ENCODE measurements around the gene BBS9.

Gene BBS9

DNA sequence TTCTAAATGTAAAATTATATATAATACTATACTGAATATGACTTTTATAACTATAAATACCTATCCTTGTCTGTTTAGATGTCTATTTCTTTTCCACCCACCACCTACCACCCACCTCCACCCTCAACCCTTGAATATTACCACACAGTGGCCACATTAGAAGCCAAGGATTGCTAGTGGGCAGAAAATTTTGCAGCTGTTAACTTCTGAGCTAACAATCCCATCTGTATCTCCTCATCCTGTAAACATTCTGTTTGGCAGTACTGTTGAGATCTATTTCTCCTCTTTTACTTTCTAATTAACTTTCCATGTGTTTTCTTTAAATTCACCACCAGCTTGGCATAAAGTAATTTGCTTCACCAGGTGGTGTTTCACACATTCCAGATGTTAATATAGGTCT lies 494.9 kb downstream of the BBS9 start:
- DNase-seq = no peak

DNA sequence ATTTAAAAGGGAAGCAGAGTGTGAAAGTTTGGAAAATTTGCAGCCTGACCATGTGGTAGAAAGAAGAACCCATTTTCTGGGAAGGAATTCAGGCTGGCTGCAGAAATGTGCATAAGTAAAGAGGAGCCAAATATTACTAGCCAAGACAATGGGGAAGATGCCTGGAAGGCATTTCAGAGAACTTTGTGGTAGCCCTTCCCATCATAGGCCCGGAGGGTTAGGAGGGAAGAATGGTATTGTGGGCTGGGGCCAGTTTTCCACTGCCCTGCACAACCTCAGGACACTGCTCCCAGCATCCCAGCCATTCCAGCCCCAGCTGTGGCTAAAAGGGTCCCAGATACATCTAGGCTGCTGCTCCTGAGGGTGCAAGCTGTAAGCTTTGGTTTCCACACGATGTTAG lies 497.5 kb downstream of the BBS9 start:
- no peak for DNase-seq

DNA sequence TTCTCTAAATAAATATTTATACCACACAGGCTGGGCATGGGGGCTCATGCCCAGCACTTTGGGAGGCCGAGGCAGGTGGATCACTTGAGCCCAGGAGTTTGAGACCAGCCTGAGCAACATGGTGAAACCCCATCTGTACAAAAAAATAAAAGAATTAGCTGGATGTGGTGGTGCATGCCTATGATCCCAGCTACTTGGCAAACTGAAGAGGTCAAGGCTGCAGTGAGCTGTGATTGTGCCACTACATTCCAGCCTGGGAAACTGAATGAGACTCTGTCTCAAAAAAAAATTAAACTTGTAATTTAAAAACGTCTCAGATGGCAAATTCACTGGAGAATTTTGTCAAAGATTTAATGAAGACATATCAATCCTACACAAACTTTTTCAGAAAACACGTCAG lies 498.4 kb downstream of the BBS9 start:
- no peak for DNase-seq

GRCh38 chr7:33628894-33629293 lies 499.5 kb downstream of the BBS9 start:
- DNase-seq = no peak

GRCh38 chr7:33630359-33630758 lies 501.0 kb downstream of the BBS9 start:
- no peak for DNase-seq

- no peak for DNase-seq
These were observed 503.0 kb downstream of the BBS9 start for GRCh38 chr7:33632322-33632721.

GRCh38 chr7:33632840-33633525 lies 503.6 kb downstream of the BBS9 start:
- no peak for DNase-seq

DNA sequence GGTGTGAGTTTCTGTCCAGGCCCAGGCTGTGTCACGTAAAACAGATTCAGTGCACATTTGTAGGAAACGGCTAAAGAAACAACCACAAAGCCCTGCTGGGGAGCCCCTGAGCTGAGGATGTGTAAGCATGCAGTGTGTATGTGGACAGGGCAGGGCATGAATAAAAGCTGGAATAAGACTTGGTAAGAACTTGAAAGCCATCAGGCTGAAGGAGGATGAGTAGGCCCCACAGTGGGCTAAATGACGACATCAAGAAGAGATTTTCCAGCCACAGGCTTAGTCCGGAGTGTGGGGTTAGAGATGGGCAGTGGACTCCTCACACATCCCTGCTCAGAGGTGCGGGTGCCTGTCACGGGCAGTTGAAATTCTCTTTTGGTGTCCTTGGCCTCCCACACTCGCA lies 505.2 kb downstream of the BBS9 start:
- no peak for DNase-seq

DNA sequence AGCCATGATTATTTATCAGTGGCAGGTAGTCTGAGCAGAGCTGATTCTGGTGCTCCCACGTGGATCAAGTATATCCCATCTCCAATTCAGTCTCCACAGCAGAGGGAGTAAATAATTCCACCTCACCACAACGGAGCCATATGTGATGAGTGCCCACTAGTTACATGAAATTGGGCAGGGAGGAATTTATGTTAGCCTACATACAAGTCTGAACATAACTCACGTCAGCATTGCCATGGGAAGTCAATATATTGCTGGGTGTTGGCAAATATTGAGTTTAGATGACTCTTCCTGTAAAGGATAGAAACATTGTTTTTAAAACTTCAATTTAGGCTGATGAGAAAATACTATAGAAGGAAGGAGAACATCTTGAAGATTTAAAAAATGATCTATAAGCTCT lies 507.0 kb downstream of the BBS9 start:
- DNase-seq = no peak

DNA sequence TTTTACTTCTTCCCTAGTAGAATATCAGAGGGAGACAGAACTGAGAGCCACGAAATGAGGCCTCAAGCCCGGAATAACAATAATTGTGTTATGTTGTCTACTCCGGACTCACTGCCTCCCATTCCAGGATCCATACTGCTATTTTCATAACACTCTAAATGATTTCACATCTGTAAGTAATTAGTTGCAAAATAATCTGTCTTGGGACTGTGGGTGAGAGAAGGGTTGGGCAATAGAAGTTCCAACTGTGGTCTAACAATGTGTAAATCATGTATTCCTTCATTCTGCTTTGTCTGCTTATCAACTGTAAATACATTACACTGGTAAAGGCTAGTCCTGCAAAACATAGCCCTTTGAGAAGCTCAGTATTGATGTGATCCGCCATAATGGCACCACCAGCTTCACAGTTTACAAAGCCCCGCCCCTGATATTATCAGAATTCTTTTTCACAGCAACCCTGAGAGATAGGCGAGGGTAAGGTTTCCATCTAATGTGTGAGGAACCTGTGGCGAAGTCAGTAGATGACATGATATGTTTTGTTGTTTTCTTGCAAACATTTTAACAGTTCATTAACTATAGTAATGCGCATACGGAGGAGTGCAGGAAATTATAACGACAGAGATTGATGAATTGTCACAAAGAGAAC lies 510.3 kb downstream of the BBS9 start:
- DNase-seq = no peak

GRCh38 chr7:33640741-33641140 lies 511.4 kb downstream of the BBS9 start:
- no peak for DNase-seq

DNA sequence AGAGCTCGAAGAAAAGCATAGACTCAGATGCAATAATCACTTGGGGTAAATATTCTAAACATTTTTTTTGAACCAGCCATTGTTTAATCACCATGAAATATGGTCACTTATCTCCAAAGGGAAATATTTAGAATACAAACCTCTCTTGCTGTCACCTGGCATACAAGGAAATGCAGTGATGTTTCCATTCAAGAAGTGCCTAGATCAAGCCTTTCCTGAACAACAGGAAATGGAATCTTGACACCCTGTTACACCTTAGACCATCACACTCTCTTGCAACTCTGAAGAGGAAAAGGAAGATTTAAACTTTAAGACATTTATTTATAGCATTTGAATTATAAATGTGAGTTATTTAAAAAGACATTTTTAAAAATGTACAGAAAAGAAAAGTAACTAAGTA lies 512.9 kb downstream of the BBS9 start:
- no peak for DNase-seq

DNA sequence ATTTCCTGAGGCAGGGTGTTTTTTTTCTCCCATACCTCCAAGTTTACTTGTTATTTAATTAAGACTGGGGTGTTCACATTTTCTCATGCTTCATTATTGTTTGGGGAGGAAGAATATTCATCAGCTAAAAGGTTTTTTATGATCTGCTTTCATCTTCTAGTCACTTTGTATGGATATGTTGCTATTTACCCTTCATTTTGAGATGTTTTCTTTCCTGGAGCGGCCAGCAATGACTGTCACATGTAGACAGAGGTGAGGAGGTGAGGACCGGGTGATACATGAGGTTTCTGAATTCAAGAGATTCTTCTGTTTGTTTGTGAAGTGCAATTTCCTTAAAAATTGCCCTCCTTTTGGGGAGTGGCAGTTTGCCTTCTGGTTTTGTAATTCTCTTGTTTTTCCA lies 514.2 kb downstream of the BBS9 start:
- no peak for DNase-seq

- no peak for DNase-seq
These were observed 515.1 kb downstream of the BBS9 start for GRCh38 chr7:33644489-33644888.

GRCh38 chr7:33645104-33645503 lies 515.7 kb downstream of the BBS9 start:
- no peak for DNase-seq

DNA sequence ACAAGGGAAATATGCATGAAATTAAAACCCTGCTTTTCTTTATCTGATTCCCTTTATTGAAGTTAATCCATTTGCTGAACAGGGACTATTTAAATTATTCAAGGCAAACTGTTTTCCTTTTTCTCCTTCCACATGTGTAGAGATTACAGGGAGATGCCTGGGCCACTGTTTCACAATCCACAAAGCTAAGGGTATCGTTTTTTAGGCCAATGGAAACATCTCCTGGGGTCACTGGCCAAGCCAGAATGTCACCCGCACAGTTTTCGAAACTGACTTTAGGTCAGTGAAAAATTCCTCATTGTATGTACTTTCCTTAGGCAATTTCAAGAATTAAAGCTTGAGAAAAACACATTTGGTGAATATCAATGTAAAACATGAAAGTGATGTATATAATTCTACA lies 516.8 kb downstream of the BBS9 start:
- no peak for DNase-seq

DNA sequence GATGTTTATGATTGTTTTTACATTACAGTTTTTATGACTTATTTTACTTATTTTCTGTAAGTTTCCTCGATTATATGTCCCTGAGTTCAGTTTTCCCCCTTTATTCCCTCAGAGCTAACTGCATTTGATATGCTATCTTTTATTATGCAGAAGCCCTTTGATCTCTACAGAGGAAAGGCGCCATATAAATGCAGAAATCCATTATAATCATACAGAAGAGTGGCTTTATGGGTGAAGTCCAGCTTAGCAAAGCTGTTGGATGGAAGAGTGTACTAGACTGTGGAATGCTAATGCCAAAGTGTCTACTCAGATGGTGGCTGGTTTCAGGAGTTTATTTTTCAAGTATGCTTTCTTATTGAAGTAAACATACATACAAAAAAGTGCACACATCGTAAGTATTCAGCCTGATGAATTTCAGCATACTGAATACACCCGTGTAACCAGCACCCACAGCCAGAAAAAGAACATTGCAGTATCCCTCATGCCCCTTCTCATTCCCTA lies 517.6 kb downstream of the BBS9 start:
- no peak for DNase-seq

- DNase-seq = no peak
These were observed 520.4 kb downstream of the BBS9 start for GRCh38 chr7:33649476-33650441.

GRCh38 chr7:33650828-33651227 lies 521.5 kb downstream of the BBS9 start:
- DNase-seq = no peak

- no peak for DNase-seq
These were observed 522.7 kb downstream of the BBS9 start for GRCh38 chr7:33651998-33652515.

DNA sequence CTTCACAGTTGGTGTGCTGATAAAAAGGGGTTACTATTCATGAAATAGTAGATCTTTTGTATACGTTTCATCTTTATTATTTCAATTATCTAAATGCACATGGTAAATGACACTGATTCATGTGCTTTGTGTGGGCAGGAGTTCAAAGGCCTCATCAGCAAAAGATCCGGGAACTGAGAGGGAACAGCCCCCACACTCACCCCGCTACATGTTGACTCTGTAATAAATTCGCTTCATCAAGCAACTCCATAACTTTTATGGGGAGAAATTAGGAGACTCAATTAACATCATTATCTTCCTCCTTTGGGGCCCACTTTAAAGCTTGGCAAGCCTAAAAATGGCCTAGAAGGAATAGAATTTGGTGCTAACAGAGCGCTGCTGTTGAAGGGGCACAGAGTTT lies 525.3 kb downstream of the BBS9 start:
- no peak for DNase-seq

Measured in NCI-H524 (cell line).